HuH-7 (cell line): ENCODE data around the gene ADGRD2.
A peak's percentile ranks its signal among the peaks of the same experiment; 100 is the strongest.
"Not testable (repeated sequence)": the region's sequence is repeated elsewhere in the genome, so short reads cannot be mapped to it uniquely, and the experiment has no call there.

Experiments
- DNase-seq: peaks from one replicate; pipeline ENCODE4 v3.0.0; 2011; ENCODE audit warnings: low spot score

Gene ADGRD2

GRCh38 chr9:124450241-124450924, at the start of gene ADGRD2:
Gene ADGRD2 (plus strand): TSS chr9:124450451. CDS start chr9:124451667, 1,216 bp downstream.
- DNase-seq, result no peak

GRCh38 chr9:124403246-124403645, 47.0 kb upstream of the ADGRD2 start:
- no peak for DNase-seq

GRCh38 chr9:124409410-124409809, 40.8 kb upstream of the ADGRD2 start:
- DNase-seq, result no peak

- DNase-seq, result no peak
Observed at GRCh38 chr9:124410321-124410913, 39.8 kb upstream of the ADGRD2 start.

- DNase-seq, result no peak
Observed at GRCh38 chr9:124411514-124412227, 38.6 kb upstream of the ADGRD2 start.

GRCh38 chr9:124412228-124412575, 38.0 kb upstream of the ADGRD2 start:
- DNase-seq, result no peak

- no peak for DNase-seq
Observed at GRCh38 chr9:124414612-124415011, 35.6 kb upstream of the ADGRD2 start.

GRCh38 chr9:124415102-124415851, 35.0 kb upstream of the ADGRD2 start, which contains the start of gene PSMB7:
Gene PSMB7 (minus strand): TSS chr9:124415442. CDS start chr9:124415425, 17 bp downstream.
- DNase-seq, result peak; percentile 85

GRCh38 chr9:124415852-124416484, 34.3 kb upstream of the ADGRD2 start:
- no peak for DNase-seq

- no peak for DNase-seq
Observed at GRCh38 chr9:124419832-124420489, 30.3 kb upstream of the ADGRD2 start.

GRCh38 chr9:124420991-124421543, 29.2 kb upstream of the ADGRD2 start:
- DNase-seq, result no peak

- no peak for DNase-seq
Observed at GRCh38 chr9:124423155-124423554, 27.1 kb upstream of the ADGRD2 start.

- DNase-seq, result no peak
Observed at GRCh38 chr9:124423591-124423990, 26.7 kb upstream of the ADGRD2 start.

GRCh38 chr9:124425733-124426132, 24.5 kb upstream of the ADGRD2 start:
- not testable (repeated sequence) for DNase-seq

- DNase-seq, result no peak
Observed at GRCh38 chr9:124426361-124426760, 23.9 kb upstream of the ADGRD2 start.

GRCh38 chr9:124427281-124427680, 23.0 kb upstream of the ADGRD2 start:
- no peak for DNase-seq

- DNase-seq, result no peak
Observed at GRCh38 chr9:124428751-124429529, 21.3 kb upstream of the ADGRD2 start.

GRCh38 chr9:124429530-124429867, 20.8 kb upstream of the ADGRD2 start:
- no peak for DNase-seq

GRCh38 chr9:124436320-124436719, 13.9 kb upstream of the ADGRD2 start:
- DNase-seq, result no peak

GRCh38 chr9:124437086-124437485, 13.2 kb upstream of the ADGRD2 start:
- no peak for DNase-seq
